K562 (cell line): ENCODE results near the gene NIFK. TPM values are rescaled to one million over a fixed set of nuclear protein-coding genes. Genes with fewer than 3 reads are reported as not detected.

Experiments used
- ARID2 ChIP-seq: fragments of 450-650 bp; IDR thresholded peaks from 2 replicates; pipeline ENCODE4 v1.6.1; 2017; ENCODE audit warnings: antibody characterized with exemption, mild to moderate bottlenecking
- BACH1 ChIP-seq: fragments of 200-800 bp; sonication (Bioruptor generic); IDR thresholded peaks from 2 replicates; pipeline ENCODE4 v1.6.1; 2016; ENCODE audit warnings: missing genetic modification characterization, missing compliant biosample characterization
- CEBPZ ChIP-seq: fragments of 150-350 bp; IDR thresholded peaks from 2 replicates; pipeline ENCODE4 v1.6.1; 2014; ENCODE audit warnings: low read depth, mild to moderate bottlenecking, low read length, borderline replicate concordance
- CTCFL ChIP-seq: IDR thresholded peaks from 2 replicates; pipeline ENCODE4 v1.6.1; 2011; ENCODE audit warnings: borderline replicate concordance, low read depth, mild to moderate bottlenecking, moderate library complexity, low read length; ENCODE audit not compliant: insufficient read depth, poor library complexity, severe bottlenecking
- DIDO1 ChIP-seq: fragments of 450-650 bp; IDR thresholded peaks from 2 replicates; pipeline ENCODE4 v1.6.1; 2016; ENCODE audit warnings: low read depth, missing biosample characterization, missing genetic modification characterization
- ELF2 ChIP-seq: fragments of 250-450 bp; sonication (Bioruptor Pico); IDR thresholded peaks from 2 replicates; pipeline ENCODE4 v1.5.0; 2021; ENCODE audit warnings: mild to moderate bottlenecking
- ELF4 ChIP-seq: fragments of 450-650 bp; formaldehyde crosslinking; IDR thresholded peaks from 2 replicates; pipeline ENCODE4 v1.4.0; 2022; ENCODE audit warnings: missing genetic modification characterization
- KAT8 ChIP-seq: fragments of 450-650 bp; IDR thresholded peaks from 2 replicates; pipeline ENCODE4 v1.6.1; 2016; ENCODE audit warnings: low read depth, mild to moderate bottlenecking
- MEF2D ChIP-seq: conservative IDR thresholded peaks from 2 replicates; pipeline ENCODE4 v1.6.1; 2016; ENCODE audit warnings: low read depth, missing genetic modification characterization, missing compliant biosample characterization
- MXI1 ChIP-seq: IDR thresholded peaks from 2 replicates; pipeline ENCODE4 v1.6.1; 2011; ENCODE audit warnings: low read depth, mild to moderate bottlenecking, improper control_type of control experiment, low read length
- NELFE ChIP-seq: IDR thresholded peaks from 2 replicates; pipeline ENCODE4 v1.6.1; 2011; ENCODE audit warnings: mild to moderate bottlenecking; ENCODE audit not compliant: insufficient read depth, insufficient read length
- SIN3A ChIP-seq, 2 experiments: fragments of 150-350 bp in 1 of 2; IDR thresholded peaks; 2 replicates each; pipeline ENCODE4 v1.6.1; 2011 to 2016; ENCODE audit warnings: borderline replicate concordance in 2 of 2, low read depth in 2 of 2, low read length in 2 of 2, mild to moderate bottlenecking in 2 of 2, moderate library complexity in 2 of 2; ENCODE audit not compliant: control insufficient read depth in 1 of 2
- TGIF2 ChIP-seq: sonication (generic); formaldehyde crosslinking; IDR thresholded peaks from 2 replicates; pipeline ENCODE4 v1.8.1; 2022; ENCODE audit warnings: mild to moderate bottlenecking, missing genetic modification reagents, moderate library complexity
- ZBTB9 ChIP-seq: fragments of 450-650 bp; formaldehyde crosslinking; IDR thresholded peaks from 2 replicates; pipeline ENCODE4 v1.4.0; 2020; ENCODE audit warnings: mild to moderate bottlenecking, moderate library complexity
- ZNF384 ChIP-seq: IDR thresholded peaks from 2 replicates; pipeline ENCODE4 v1.6.1; 2012; ENCODE audit warnings: low read depth, low read length, improper control_type of control experiment
- ZNF507 ChIP-seq: conservative IDR thresholded peaks from 2 replicates; pipeline ENCODE4 v1.6.1; 2017; ENCODE audit warnings: missing genetic modification characterization, missing compliant biosample characterization
- ZNF778 ChIP-seq: fragments of 450-650 bp; formaldehyde crosslinking; IDR thresholded peaks from 2 replicates; pipeline ENCODE4 v1.4.0; 2020; ENCODE audit warnings: mild to moderate bottlenecking, moderate library complexity
- polyA plus RNA-seq, 8 experiments: library from polyadenylated mRNA; depleted of rRNA in 4 of 8; stranded (reverse) in 5 of 8; unstranded in 3 of 8; fragments of >200 nt; fragmentation: Nextera tagmentation in 2 of 8; fragmentation: Illumina TruSeq in 1 of 8; extraction: Ambion mirVana in 2 of 8; extraction: Trizol in 1 of 8; gene quantifications; 2 replicates each; pipeline versions ENCODE4 v1.2.1 to v1.2.3, GENCODE V29; 2011 to 2014; ENCODE audit warnings: inconsistent platforms in 1 of 8, missing spikeins in 1 of 8
- total RNA-seq, 7 experiments: library from RNA; depleted of rRNA in 6 of 7; stranded (reverse); fragments of >200 nt in 6 of 7; fragmentation: Illumina TruSeq in 2 of 7; extraction: Trizol in 2 of 7; gene quantifications; 2 replicates each; pipeline versions ENCODE4 v1.2.1 to v1.2.3, GENCODE V29; 2011 to 2021; ENCODE audit warnings: low replicate concordance in 1 of 7
- TF ChIP-seq, protein P1 (sequence below), 3 experiments: IDR thresholded peaks in 2 of 3; conservative IDR thresholded peaks in 1 of 3; 2 replicates each; pipeline ENCODE4 v1.5.1; 2011 to 2012; ENCODE audit warnings: low read length in 3 of 3, mild to moderate bottlenecking in 3 of 3, control low read depth in 2 of 3, improper control_type of control experiment in 1 of 3, inconsistent platforms in 1 of 3, low read depth in 1 of 3, mixed read lengths in 1 of 3, moderate library complexity in 1 of 3; ENCODE audit not compliant: insufficient read depth in 2 of 3

Gene NIFK
- total and polyA plus RNA-seq, 9 of the 15 experiments (the other 6 are each of a cell fraction or from before 2014, with no cell fraction given): 60.2 to 426 (median 183) TPM

GRCh38 chr2:121736462-121737336 is at the start of gene NIFK (continued):
- TF ChIP-seq CEBPZ (no peak), ZNF384 (no peak), MEF2D (tag) (no peak), SIN3A (IDR thresholded peaks at IDR 0.05; ENCODE audit: borderline replicate concordance in 2 of 2, control insufficient read depth in 1 of 2, low read depth in 2 of 2, low read length in 2 of 2) (peak; percentile 82 to 94; a peak in 3 of 4 replicates), TGIF2 (peak; percentile 75; the same call in 1 of the 2 replicates), BACH1 (no peak), ARID2 (no peak), NELFE (no peak), DIDO1 (tag) (no peak), CTCFL (no peak), ELF2 (CRISPR knock-in tag) (peak; percentile 85), KAT8 (no peak), ZBTB9 (CRISPR knock-in tag) (no peak), ELF4 (CRISPR knock-in tag) (peak; percentile 77; the same call in 1 of the 2 replicates), MXI1 (peak; percentile 94), ZNF778 (CRISPR knock-in tag) (no peak), ZNF507 (tag) (no peak)
- TF ChIP-seq, protein P1, sequence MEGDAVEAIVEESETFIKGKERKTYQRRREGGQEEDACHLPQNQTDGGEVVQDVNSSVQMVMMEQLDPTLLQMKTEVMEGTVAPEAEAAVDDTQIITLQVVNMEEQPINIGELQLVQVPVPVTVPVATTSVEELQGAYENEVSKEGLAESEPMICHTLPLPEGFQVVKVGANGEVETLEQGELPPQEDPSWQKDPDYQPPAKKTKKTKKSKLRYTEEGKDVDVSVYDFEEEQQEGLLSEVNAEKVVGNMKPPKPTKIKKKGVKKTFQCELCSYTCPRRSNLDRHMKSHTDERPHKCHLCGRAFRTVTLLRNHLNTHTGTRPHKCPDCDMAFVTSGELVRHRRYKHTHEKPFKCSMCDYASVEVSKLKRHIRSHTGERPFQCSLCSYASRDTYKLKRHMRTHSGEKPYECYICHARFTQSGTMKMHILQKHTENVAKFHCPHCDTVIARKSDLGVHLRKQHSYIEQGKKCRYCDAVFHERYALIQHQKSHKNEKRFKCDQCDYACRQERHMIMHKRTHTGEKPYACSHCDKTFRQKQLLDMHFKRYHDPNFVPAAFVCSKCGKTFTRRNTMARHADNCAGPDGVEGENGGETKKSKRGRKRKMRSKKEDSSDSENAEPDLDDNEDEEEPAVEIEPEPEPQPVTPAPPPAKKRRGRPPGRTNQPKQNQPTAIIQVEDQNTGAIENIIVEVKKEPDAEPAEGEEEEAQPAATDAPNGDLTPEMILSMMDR (IDR thresholded peaks at IDR 0.05 in 2 of 3, conservative IDR thresholded peaks at IDR 0.05 in 1 of 3; ENCODE audit: insufficient read depth in 2 of 3, low read depth in 1 of 3, low read length in 3 of 3): 0 out of 6 replicates have a peak, but pooled peaks of 1 of the 3 experiments have one; percentile 15
